ENCODE data around the gene DOCK1.

GRCh38 chr10:127283576-127283975 is 378.3 kb downstream of the DOCK1 start:
- TF ChIP-seq CTCF (IDR thresholded peaks at IDR 0.05; ENCODE audit: poor library complexity, severe bottlenecking) (no peak), EZH2 (IDR thresholded peaks at IDR 0.05; ENCODE audit: borderline replicate concordance, insufficient read depth, low read length, poor library complexity, severe bottlenecking) (no peak), TAF1 (IDR thresholded peaks at IDR 0.05; ENCODE audit: low read depth) (no peak), REST (IDR thresholded peaks at IDR 0.05; ENCODE audit: borderline replicate concordance) (no peak), POLR2AphosphoS5 (IDR thresholded peaks at IDR 0.05) (no peak), EP300 (conservative IDR thresholded peaks at IDR 0.05; ENCODE audit: poor library complexity, severe bottlenecking) (no peak), SMC3 (conservative IDR thresholded peaks at IDR 0.05; ENCODE audit: poor library complexity) (no peak), RAD21 (conservative IDR thresholded peaks at IDR 0.05) (no peak), MXI1 (conservative IDR thresholded peaks at IDR 0.05; ENCODE audit: poor library complexity, severe bottlenecking) (no peak)

Measured in neural cell (in vitro differentiated cells).